Lung (tissue), 12 donors: Measurements from ENCODE around the gene MRPL39. TPM values are rescaled to one million over a fixed set of nuclear protein-coding genes. Genes with fewer than 3 reads are reported as not detected.

ENCODE experiments used
- ATAC-seq: fragments of 200-7000 bp; cut with Tn5 transposase; one replicate; pipeline ENCODE4 v1.9.1; 2020; ENCODE audit warnings: moderate number of reproducible peaks; ENCODE audit not compliant: insufficient read depth, low FRiP score
- DNase-seq, 3 donors: peaks; one replicate each; pipeline ENCODE4 v3.0.0-alpha.2; 2013 to 2017
- H3K27ac ChIP-seq, 2 donors: one replicate each; pipeline ENCODE4 v1.5.1; 2013; ENCODE audit warnings: mild to moderate bottlenecking in 2 of 2, moderate library complexity in 2 of 2, control low read depth in 1 of 2, inconsistent platforms in 1 of 2, low read depth in 1 of 2, low read length in 1 of 2
- H3K27me3 ChIP-seq, 3 donors: one replicate each; pipeline ENCODE4 v1.5.1; 2013; ENCODE audit warnings: low read length in 2 of 3; ENCODE audit not compliant: control insufficient read depth in 3 of 3, insufficient read depth in 3 of 3
- H3K36me3 ChIP-seq, 4 donors: one replicate each; pipeline ENCODE4 v1.5.1; 2013; ENCODE audit warnings: low read length in 4 of 4, mild to moderate bottlenecking in 1 of 4, moderate library complexity in 1 of 4; ENCODE audit not compliant: control insufficient read depth in 4 of 4, insufficient read depth in 4 of 4
- H3K4me1 ChIP-seq, 5 donors: one replicate each; pipeline ENCODE4 v1.5.1; 2013; ENCODE audit warnings: low read length in 5 of 5, mild to moderate bottlenecking in 2 of 5, moderate library complexity in 1 of 5; ENCODE audit not compliant: control insufficient read depth in 5 of 5, insufficient read depth in 5 of 5
- H3K4me3 ChIP-seq: one replicate; pipeline ENCODE4 v1.5.1; 2013; ENCODE audit warnings: mild to moderate bottlenecking, control low read depth, moderate library complexity
- H3K9ac ChIP-seq, 2 donors: one replicate each; pipeline ENCODE4 v1.5.1; 2013; ENCODE audit warnings: low read length in 2 of 2, control low read depth in 1 of 2; ENCODE audit not compliant: insufficient read depth in 1 of 2
- H3K9me3 ChIP-seq, 4 donors: one replicate each; pipeline ENCODE4 v1.5.1; 2013; ENCODE audit warnings: low read length in 3 of 4, mild to moderate bottlenecking in 1 of 4, moderate library complexity in 1 of 4; ENCODE audit not compliant: control insufficient read depth in 4 of 4, insufficient read depth in 3 of 4
- WGBS, 2 donors: extraction: QIAGEN DNeasy Blood & Tissue Kit; methylation state at CpG; one replicate each; pipeline ENCODE4 v1.1.7; 2013; 5-methylcytosine and 5-hydroxymethylcytosine counted together
- polyA plus RNA-seq, 2 donors: library from polyadenylated mRNA; stranded (reverse); fragments of 200-250 nt; gene quantifications; one replicate each; pipeline ENCODE4 v1.2.1, GENCODE V29; 2013
- total RNA-seq, 2 donors: library from RNA; depleted of rRNA in 1 of 2; stranded (reverse); fragments of >200 nt in 1 of 2; gene quantifications; one replicate each; pipeline ENCODE4 v1.2.1, GENCODE V29; 2014 to 2021
- TF ChIP-seq, protein P1 (sequence below): IDR thresholded peaks from 2 replicates; pipeline ENCODE4 v1.5.1; 2012; ENCODE audit warnings: mild to moderate bottlenecking; ENCODE audit errors: control extremely low read depth, extremely low read depth
- donor health status: control.
- donor health status: control.
- donor health status: Bipolar disorder and iron deficiency.
- donor health status: healthy.
- donor health status: DM: yes; HTN: yes; CAD: no.

Gene MRPL39
- total and polyA plus RNA-seq, 4 donors, result 21.8 to 31.6 (median 29.5) TPM

DNA sequence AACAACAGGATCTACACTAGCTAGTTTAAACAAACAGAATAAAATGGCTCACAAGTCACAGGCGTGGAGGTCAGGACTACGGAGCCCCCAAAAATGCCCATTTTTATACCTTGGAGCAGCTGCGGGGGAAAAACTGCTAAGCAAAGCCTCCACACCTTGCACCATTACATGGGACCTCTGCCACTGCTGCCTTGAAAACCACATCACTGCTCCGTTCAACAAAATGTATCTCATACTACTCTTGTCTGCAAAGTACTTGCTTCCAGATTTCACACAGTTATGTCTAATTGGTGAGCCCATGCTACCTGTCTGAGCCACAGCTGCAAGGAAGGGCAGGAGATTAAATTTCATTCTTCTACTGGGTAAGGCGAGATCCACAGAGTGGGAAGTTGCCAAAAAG lies 24.4 kb downstream of the MRPL39 start:
- H3K4me3 ChIP-seq, result no peak overlapping the region
- TF ChIP-seq, protein P1, sequence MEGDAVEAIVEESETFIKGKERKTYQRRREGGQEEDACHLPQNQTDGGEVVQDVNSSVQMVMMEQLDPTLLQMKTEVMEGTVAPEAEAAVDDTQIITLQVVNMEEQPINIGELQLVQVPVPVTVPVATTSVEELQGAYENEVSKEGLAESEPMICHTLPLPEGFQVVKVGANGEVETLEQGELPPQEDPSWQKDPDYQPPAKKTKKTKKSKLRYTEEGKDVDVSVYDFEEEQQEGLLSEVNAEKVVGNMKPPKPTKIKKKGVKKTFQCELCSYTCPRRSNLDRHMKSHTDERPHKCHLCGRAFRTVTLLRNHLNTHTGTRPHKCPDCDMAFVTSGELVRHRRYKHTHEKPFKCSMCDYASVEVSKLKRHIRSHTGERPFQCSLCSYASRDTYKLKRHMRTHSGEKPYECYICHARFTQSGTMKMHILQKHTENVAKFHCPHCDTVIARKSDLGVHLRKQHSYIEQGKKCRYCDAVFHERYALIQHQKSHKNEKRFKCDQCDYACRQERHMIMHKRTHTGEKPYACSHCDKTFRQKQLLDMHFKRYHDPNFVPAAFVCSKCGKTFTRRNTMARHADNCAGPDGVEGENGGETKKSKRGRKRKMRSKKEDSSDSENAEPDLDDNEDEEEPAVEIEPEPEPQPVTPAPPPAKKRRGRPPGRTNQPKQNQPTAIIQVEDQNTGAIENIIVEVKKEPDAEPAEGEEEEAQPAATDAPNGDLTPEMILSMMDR, result no peak
- no peak overlapping the region for H3K9ac ChIP-seq
- WGBS, 2 donors, result 78 to 79% methylated on average over 5 of the region's 5 CpGs
- no peaks in the 10 kb centered on the region for H3K9me3 ChIP-seq
- peaks cover 5 to 20% (median 8%) of the 10 kb centered on the region in 4 donors for H3K36me3 ChIP-seq
- ATAC-seq, result no peak
- H3K27me3 ChIP-seq, result no peaks in the 10 kb centered on the region
- no peak for DNase-seq
- H3K4me1 ChIP-seq, result no peaks in the 10 kb centered on the region
- no peak overlapping the region for H3K27ac ChIP-seq

- Histone ChIP-seq H3K9ac (no peak overlapping the region), H3K36me3 (peaks cover 3 to 20% (median 10%) of the 10 kb centered on the region in 4 donors), H3K9me3 (no peaks in the 10 kb centered on the region), H3K4me3 (no peak overlapping the region), H3K27ac (no peak overlapping the region), H3K27me3 (no peaks in the 10 kb centered on the region), H3K4me1 (no peaks in the 10 kb centered on the region)
- DNase-seq (no peak), ATAC-seq (no peak)
- 94 to 96% methylated on average over 3 of the region's 3 CpGs for WGBS, 2 donors
- TF ChIP-seq, protein P1, result no peak
Measured at GRCh38 chr21:25582164-25582790, 25.0 kb downstream of the MRPL39 start.

DNA sequence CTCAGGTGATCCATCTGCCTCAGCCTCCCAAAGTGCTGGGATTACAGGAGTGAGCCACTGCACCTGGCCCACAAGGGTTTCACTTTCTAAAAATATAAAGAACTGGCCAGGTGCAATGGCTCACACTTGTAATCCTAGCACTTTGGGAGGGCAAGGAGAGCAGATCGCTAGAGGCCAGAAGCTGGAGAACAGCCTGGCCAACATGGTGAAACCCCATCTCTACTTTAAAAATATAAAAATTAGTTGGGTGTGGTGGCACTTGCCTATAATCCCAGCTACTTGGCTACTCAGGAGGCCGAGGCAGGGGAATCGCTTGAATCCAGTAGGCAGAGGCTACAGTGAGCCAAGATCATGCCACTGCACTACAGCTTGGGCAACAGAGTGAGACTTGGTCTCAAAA lies 25.7 kb downstream of the MRPL39 start:
- Histone ChIP-seq H3K27me3 (no peaks in the 10 kb centered on the region), H3K27ac (no peak overlapping the region), H3K36me3 (peaks cover 3 to 17% (median 11%) of the 10 kb centered on the region in 4 donors), H3K4me1 (no peaks in the 10 kb centered on the region), H3K4me3 (no peak overlapping the region), H3K9ac (no peak overlapping the region), H3K9me3 (no peaks in the 10 kb centered on the region)
- TF ChIP-seq, protein P1, result no peak
- WGBS, 2 donors, result 95 to 96% methylated on average over 3 of the region's 3 CpGs
- DNase-seq (no peak), ATAC-seq (no peak)

DNA sequence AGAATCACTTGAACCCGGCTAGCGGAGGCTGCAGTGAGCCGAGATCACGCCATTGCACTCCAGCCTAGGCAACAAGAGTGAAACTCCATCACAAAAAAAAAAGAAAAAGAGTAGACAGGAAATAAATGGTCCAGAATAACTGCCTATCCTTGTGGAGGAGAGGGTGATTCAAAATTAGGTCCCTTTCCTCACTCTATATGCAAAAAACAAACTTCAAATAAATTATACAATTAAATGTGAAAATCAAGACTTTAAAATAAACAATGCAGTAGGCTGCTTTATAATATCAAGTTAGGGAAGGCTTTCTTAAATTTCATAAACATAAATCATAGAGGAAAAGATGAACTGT lies 26.4 kb downstream of the MRPL39 start:
- 98% methylated on average over 4 of the region's 4 CpGs for WGBS, 2 donors
- Histone ChIP-seq H3K27ac (no peak overlapping the region), H3K9ac (no peak overlapping the region), H3K36me3 (peaks cover 0 to 13% (median 7%) of the 10 kb centered on the region in 4 donors), H3K4me1 (no peaks in the 10 kb centered on the region), H3K9me3 (no peaks in the 10 kb centered on the region), H3K27me3 (no peaks in the 10 kb centered on the region), H3K4me3 (no peak overlapping the region)
- DNase-seq (no peak), ATAC-seq (no peak)
- TF ChIP-seq, protein P1, result no peak
